ENCODE data around the gene ADAMTS9.

DNA sequence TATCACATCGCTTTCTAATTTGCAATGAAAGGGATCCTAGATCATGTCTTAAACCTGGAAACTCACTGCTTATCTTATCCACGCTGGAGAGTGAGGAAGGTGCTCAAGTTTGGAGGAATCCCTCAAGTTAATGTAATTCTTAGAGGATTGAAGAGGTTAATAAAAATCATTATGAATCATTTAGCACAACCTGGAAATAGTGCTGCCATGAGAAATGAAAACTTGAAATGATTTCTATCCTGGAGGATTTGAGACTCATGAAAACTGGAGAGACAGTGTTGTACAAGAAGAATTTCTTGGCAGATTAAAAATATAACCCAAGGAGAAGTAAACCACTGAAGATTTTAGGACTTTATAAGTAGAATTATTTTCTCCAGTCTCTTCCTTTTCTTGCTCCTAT lies 125.9 kb downstream of the ADAMTS9 start:
- TF ChIP-seq ZNF20 (CRISPR knock-in tag; IDR thresholded peaks at IDR 0.05) (no peak), NFIC (IDR thresholded peaks at IDR 0.05; ENCODE audit: low read length) (no peak), ZNF124 (CRISPR knock-in tag; IDR thresholded peaks at IDR 0.05) (no peak), ZNF737 (CRISPR knock-in tag; IDR thresholded peaks at IDR 0.05; ENCODE audit: borderline replicate concordance) (no peak), ZSCAN30 (CRISPR knock-in tag; IDR thresholded peaks at IDR 0.05) (no peak), TARDBP (CRISPR knock-in tag; IDR thresholded peaks at IDR 0.05) (no peak)
- TF ChIP-seq, protein P1, sequence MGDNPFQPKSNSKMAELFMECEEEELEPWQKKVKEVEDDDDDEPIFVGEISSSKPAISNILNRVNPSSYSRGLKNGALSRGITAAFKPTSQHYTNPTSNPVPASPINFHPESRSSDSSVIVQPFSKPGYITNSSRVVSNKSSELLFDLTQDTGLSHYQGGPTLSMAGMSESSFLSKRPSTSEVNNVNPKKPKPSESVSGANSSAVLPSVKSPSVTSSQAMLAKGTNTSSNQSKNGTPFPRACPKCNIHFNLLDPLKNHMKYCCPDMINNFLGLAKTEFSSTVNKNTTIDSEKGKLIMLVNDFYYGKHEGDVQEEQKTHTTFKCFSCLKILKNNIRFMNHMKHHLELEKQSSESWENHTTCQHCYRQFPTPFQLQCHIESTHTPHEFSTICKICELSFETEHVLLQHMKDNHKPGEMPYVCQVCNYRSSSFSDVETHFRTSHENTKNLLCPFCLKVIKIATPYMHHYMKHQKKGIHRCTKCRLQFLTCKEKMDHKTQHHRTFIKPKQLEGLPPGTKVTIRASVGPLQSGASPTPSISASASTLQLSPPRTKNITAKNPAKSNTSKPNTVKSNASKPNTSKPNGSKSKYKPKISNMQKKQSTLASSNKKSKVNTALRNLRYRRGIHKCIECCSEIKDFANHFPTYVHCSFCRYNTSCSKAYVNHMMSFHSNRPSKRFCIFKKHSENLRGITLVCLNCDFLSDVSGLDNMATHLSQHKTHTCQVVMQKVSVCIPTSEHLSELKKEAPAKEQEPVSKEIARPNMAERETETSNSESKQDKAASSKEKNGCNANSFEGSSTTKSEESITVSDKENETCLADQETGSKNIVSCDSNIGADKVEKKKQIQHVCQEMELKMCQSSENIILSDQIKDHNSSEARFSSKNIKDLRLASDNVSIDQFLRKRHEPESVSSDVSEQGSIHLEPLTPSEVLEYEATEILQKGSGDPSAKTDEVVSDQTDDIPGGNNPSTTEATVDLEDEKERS (CRISPR knock-in tag; IDR thresholded peaks at IDR 0.05) = no peak
- TF ChIP-seq, protein P2, sequence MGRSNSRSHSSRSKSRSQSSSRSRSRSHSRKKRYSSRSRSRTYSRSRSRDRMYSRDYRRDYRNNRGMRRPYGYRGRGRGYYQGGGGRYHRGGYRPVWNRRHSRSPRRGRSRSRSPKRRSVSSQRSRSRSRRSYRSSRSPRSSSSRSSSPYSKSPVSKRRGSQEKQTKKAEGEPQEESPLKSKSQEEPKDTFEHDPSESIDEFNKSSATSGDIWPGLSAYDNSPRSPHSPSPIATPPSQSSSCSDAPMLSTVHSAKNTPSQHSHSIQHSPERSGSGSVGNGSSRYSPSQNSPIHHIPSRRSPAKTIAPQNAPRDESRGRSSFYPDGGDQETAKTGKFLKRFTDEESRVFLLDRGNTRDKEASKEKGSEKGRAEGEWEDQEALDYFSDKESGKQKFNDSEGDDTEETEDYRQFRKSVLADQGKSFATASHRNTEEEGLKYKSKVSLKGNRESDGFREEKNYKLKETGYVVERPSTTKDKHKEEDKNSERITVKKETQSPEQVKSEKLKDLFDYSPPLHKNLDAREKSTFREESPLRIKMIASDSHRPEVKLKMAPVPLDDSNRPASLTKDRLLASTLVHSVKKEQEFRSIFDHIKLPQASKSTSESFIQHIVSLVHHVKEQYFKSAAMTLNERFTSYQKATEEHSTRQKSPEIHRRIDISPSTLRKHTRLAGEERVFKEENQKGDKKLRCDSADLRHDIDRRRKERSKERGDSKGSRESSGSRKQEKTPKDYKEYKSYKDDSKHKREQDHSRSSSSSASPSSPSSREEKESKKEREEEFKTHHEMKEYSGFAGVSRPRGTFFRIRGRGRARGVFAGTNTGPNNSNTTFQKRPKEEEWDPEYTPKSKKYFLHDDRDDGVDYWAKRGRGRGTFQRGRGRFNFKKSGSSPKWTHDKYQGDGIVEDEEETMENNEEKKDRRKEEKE (IDR thresholded peaks at IDR 0.05) = no peak
